ENCODE measurements around the gene DENND1A.

- TF ChIP-seq CTCF (IDR thresholded peaks at IDR 0.05) (no peak), POLR2A (IDR thresholded peaks at IDR 0.05) (no peak), POLR2AphosphoS5 (IDR thresholded peaks at IDR 0.05) (no peak)
These were observed 506.6 kb downstream of the DENND1A start for GRCh38 chr9:123423311-123423640.
